Measurements from ENCODE around the gene ADGRV1.
"Not testable (repeated sequence)": the region's sequence is repeated elsewhere in the genome, so short reads cannot be mapped to it uniquely, and the experiment has no call there.

ADGRV1 gene

GRCh38 chr5:90657788-90658187 is 99.2 kb downstream of the ADGRV1 start:
- no peak for DNase-seq

- DNase-seq = no peak
Measured at GRCh38 chr5:90658620-90659019, 100.0 kb downstream of the ADGRV1 start.

GRCh38 chr5:90668079-90668565 is 109.5 kb downstream of the ADGRV1 start:
- DNase-seq = not testable (repeated sequence)

- no peak for DNase-seq
Measured at GRCh38 chr5:90675222-90675621, 116.6 kb downstream of the ADGRV1 start.

- DNase-seq = no peak
Measured at GRCh38 chr5:90680921-90681563, 122.4 kb downstream of the ADGRV1 start.

GRCh38 chr5:90682278-90682677 is 123.7 kb downstream of the ADGRV1 start:
- no peak for DNase-seq

- no peak for DNase-seq
Measured at GRCh38 chr5:90685425-90686022, 126.9 kb downstream of the ADGRV1 start.

GRCh38 chr5:90686363-90686762 is 127.8 kb downstream of the ADGRV1 start:
- DNase-seq = not testable (repeated sequence)

GRCh38 chr5:90687458-90687857 is 128.9 kb downstream of the ADGRV1 start:
- not testable (repeated sequence) for DNase-seq

GRCh38 chr5:90689064-90689463 is 130.5 kb downstream of the ADGRV1 start:
- no peak for DNase-seq

GRCh38 chr5:90690307-90690706 is 131.7 kb downstream of the ADGRV1 start:
- DNase-seq = no peak

- no peak for DNase-seq
Measured at GRCh38 chr5:90691533-90691932, 132.9 kb downstream of the ADGRV1 start.

GRCh38 chr5:90696153-90696552 is 137.6 kb downstream of the ADGRV1 start:
- DNase-seq = no peak

- DNase-seq = no peak
Measured at GRCh38 chr5:90700299-90700698, 141.7 kb downstream of the ADGRV1 start.

- no peak for DNase-seq
Measured at GRCh38 chr5:90703932-90704331, 145.3 kb downstream of the ADGRV1 start.

- no peak for DNase-seq
Measured at GRCh38 chr5:90707698-90708097, 149.1 kb downstream of the ADGRV1 start.

GRCh38 chr5:90709323-90710155 is 150.9 kb downstream of the ADGRV1 start:
- DNase-seq = no peak

GRCh38 chr5:90718387-90718786 is 159.8 kb downstream of the ADGRV1 start:
- DNase-seq = no peak

GRCh38 chr5:90739567-90739966 is 181.0 kb downstream of the ADGRV1 start:
- no peak for DNase-seq

- no peak for DNase-seq
Measured at GRCh38 chr5:90740244-90740799, 181.7 kb downstream of the ADGRV1 start.

- no peak for DNase-seq
Measured at GRCh38 chr5:90741022-90741564, 182.5 kb downstream of the ADGRV1 start.

- no peak for DNase-seq
Measured at GRCh38 chr5:90746119-90746518, 187.5 kb downstream of the ADGRV1 start.

- DNase-seq = no peak
Measured at GRCh38 chr5:90747175-90747574, 188.6 kb downstream of the ADGRV1 start.

Data from stimulated activated CD4-positive, alpha-beta T cell treated with anti-CD3 and anti-CD28 coated beads, Interleukin-12 subunit alpha, Interleukin-12 subunit beta, amount 100 ng/mL, for 4 hours (primary cell).